ENCODE results near the gene CHD3.

DNA sequence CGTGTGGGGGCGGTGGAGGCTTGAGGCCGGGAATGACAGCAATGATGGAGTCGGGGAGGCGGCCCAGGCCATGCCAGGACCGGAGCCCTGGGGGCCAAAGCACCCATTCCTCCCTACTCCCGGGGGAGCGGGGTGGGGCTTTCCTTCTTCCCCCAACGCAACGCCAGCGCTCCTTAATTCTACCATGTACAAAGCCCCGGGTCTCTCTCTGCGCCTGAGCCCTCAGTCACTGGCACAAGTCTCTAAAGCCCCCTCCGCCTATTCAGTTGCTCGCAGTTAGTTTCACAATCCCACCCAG is 27.7 kb downstream of the CHD3 start:
- TF ChIP-seq, protein P1, sequence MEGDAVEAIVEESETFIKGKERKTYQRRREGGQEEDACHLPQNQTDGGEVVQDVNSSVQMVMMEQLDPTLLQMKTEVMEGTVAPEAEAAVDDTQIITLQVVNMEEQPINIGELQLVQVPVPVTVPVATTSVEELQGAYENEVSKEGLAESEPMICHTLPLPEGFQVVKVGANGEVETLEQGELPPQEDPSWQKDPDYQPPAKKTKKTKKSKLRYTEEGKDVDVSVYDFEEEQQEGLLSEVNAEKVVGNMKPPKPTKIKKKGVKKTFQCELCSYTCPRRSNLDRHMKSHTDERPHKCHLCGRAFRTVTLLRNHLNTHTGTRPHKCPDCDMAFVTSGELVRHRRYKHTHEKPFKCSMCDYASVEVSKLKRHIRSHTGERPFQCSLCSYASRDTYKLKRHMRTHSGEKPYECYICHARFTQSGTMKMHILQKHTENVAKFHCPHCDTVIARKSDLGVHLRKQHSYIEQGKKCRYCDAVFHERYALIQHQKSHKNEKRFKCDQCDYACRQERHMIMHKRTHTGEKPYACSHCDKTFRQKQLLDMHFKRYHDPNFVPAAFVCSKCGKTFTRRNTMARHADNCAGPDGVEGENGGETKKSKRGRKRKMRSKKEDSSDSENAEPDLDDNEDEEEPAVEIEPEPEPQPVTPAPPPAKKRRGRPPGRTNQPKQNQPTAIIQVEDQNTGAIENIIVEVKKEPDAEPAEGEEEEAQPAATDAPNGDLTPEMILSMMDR (IDR thresholded peaks at IDR 0.05), result no peak
- no peak for TF ChIP-seq POLR2A (IDR thresholded peaks at IDR 0.05)
